Mucosa of rectum (tissue), 2 donors: Measurements from ENCODE around the gene ECT2.

Source experiments
- H3K27ac ChIP-seq, 2 donors: one replicate each; pipeline ENCODE4 v1.7.0; 2013; ENCODE audit warnings: inconsistent platforms in 2 of 2, low read depth in 2 of 2, low read length in 2 of 2
- H3K27me3 ChIP-seq, 2 donors: one replicate each; pipeline ENCODE4 v1.7.0; 2013; ENCODE audit warnings: low read length in 2 of 2; ENCODE audit not compliant: control insufficient read depth in 2 of 2, insufficient read depth in 2 of 2
- H3K36me3 ChIP-seq, 2 donors: one replicate each; pipeline ENCODE4 v1.7.0; 2013; ENCODE audit warnings: low read length in 2 of 2; ENCODE audit not compliant: control insufficient read depth in 2 of 2, insufficient read depth in 2 of 2
- H3K4me1 ChIP-seq, 2 donors: one replicate each; pipeline ENCODE4 v1.7.0; 2013; ENCODE audit warnings: low read length in 2 of 2, mild to moderate bottlenecking in 1 of 2; ENCODE audit not compliant: control insufficient read depth in 2 of 2, insufficient read depth in 2 of 2
- H3K4me3 ChIP-seq, 2 donors: one replicate each; pipeline ENCODE4 v1.7.0; 2013; ENCODE audit warnings: low read length in 2 of 2
- H3K9ac ChIP-seq, 2 donors: one replicate each; pipeline ENCODE4 v1.7.0; 2013; ENCODE audit warnings: low read length in 2 of 2, low read depth in 1 of 2, mild to moderate bottlenecking in 1 of 2
- H3K9me3 ChIP-seq, 2 donors: one replicate each; pipeline ENCODE4 v1.7.0; 2013; ENCODE audit warnings: low read length in 2 of 2; ENCODE audit not compliant: control insufficient read depth in 2 of 2
- donor health status: healthy.
- donor health status: Normal muscosa, but diverticular disease.

Gene ECT2

DNA sequence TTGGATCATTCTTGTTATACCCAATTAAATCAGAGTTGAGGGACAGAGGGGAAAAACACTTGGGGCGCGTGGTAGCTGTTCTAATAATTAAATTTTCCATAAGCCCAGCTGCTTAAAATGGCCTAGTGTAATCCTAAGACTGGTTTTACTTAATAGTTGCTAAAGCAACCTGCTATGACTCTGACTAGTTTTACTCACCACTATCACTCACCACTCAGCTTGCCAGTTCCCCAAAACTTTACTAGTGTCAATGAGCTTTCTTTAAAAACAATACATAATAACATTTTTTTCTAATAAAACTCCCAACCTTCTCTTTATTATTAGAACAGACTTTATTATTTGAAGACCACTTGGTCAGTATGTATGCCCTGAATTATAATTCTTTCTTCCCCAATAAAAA lies 49.6 kb downstream of the ECT2 start:
- Histone ChIP-seq H3K4me1 (no peaks in the 10 kb centered on the region), H3K9me3 (no peaks in the 10 kb centered on the region), H3K9ac (no peak overlapping the region), H3K36me3 (no peaks in the 10 kb centered on the region), H3K27ac (no peak overlapping the region), H3K27me3 (no peaks in the 10 kb centered on the region), H3K4me3 (no peak overlapping the region)

DNA sequence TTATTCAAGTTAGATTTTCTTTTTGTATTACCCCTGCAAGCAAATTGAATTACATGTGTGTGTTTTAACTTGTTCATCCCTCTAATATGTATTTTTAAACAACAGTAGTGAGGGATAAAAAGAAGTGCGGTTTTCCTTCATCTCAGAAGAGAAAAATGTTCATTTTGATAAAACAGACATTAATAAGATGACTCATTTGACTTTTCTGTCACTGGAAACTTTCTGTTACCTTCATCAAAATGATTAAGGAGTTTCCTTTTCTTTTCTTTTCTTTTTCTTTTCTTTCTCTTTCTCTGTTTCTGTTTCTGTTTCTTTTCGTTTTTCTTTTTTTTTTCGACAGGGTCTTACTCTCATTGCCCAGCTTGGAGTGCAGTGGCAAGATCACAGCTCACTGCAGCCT lies 53.0 kb downstream of the ECT2 start:
- Histone ChIP-seq H3K27ac (no peak overlapping the region), H3K36me3 (peaks cover 5 to 10% of the 10 kb centered on the region in 2 donors), H3K9ac (no peak overlapping the region), H3K4me1 (no peaks in the 10 kb centered on the region), H3K27me3 (no peaks in the 10 kb centered on the region), H3K4me3 (no peak overlapping the region), H3K9me3 (no peaks in the 10 kb centered on the region)

DNA sequence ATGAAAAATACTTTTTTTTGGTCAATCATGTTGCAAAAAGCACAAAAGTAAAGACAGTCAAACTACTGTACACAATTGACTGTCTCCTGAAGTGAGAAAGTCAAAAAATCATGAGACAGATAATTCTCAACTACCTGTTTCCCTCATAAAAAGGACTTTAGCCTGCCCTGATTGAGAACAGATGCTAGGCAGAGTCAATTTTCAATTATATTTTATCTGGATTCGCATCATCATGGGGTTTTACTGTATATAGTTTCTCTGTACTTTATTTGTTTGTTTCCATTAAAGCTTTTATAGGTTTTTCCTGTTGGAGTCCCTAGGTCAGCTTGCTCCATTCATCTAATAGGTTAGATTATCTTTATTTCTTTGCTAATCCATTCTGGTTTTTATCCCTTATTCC lies 53.8 kb downstream of the ECT2 start:
- H3K36me3 ChIP-seq: peaks cover 5 to 10% of the 10 kb centered on the region in 2 donors
- no peak overlapping the region for H3K9ac ChIP-seq
- H3K4me1 ChIP-seq: no peaks in the 10 kb centered on the region
- no peaks in the 10 kb centered on the region for H3K9me3 ChIP-seq
- H3K4me3 ChIP-seq: no peak overlapping the region
- H3K27me3 ChIP-seq: no peaks in the 10 kb centered on the region
- no peak overlapping the region for H3K27ac ChIP-seq

DNA sequence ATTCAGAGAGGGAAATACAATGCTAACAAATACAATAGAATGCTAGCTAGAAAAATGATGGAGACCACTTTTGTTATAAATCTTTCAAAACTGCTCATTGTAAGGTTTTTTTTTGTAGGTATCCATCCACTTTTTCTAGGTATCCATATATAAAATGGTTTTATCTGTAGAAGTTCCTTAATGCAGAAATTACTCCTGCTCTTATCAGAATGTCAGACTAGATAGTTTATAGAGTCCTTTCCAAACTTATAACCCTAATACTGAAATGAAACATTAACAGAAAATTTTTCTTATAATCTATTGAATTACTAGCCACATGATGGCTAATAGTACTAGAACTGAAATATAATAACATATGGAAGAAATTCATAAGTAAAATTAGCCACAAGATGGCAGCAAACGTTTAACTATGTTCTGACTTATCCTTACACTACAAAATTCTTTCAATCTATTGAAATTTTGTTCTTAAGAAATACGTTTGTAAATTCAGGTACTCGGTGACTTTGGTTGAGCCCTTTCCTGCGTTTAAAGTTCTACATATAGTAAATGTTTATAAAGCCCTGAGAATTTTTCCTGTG lies 58.5 kb downstream of the ECT2 start:
- H3K27ac ChIP-seq: no peak overlapping the region
- H3K27me3 ChIP-seq: no peaks in the 10 kb centered on the region
- no peak overlapping the region for H3K9ac ChIP-seq
- no peak overlapping the region for H3K4me3 ChIP-seq
- no peaks in the 10 kb centered on the region for H3K9me3 ChIP-seq
- H3K36me3 ChIP-seq: peaks cover 8 to 10% of the 10 kb centered on the region in 2 donors
- H3K4me1 ChIP-seq: no peaks in the 10 kb centered on the region

DNA sequence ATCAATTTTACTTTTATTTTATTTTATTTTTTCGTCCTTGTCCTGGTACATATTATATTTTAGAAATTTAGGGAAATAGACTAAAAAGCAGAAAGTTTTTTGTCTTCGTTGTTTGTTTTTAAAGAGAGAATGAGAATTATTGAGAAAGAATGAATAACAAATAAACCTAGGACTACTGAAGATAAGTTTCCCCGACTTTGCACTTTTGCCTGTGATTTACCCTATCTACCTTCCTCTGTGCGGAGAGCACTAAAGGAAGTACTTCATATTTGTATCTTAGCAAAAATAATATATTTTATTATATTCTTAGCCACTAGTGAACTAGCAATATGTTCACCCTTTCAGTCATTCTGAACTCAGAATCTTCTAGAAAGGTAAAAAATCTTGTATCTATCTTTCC lies 60.6 kb downstream of the ECT2 start:
- Histone ChIP-seq H3K27ac (no peak overlapping the region), H3K9me3 (no peaks in the 10 kb centered on the region), H3K9ac (no peak overlapping the region), H3K4me3 (no peak overlapping the region), H3K4me1 (no peaks in the 10 kb centered on the region), H3K36me3 (peaks cover 8 to 9% of the 10 kb centered on the region in 2 donors), H3K27me3 (no peaks in the 10 kb centered on the region)

DNA sequence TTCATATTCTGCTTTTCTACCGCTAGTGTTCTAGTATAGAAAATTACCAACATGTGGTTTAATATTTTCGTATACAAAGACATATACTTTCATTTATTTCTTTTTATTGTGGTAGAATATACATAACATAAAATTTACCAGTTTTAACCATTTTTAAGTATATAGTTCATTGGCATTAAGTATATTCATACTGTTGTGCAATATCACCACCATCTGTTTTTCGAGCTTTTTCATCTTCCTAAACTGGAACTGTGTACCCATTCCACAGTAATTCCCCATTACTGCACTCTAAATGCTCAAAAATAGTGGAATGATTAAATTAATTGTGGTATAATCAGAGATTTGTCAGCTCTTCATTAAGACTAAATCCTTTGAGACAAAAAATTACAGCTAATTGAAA lies 62.9 kb downstream of the ECT2 start:
- Histone ChIP-seq H3K27ac (no peak overlapping the region), H3K27me3 (no peaks in the 10 kb centered on the region), H3K4me1 (no peaks in the 10 kb centered on the region), H3K4me3 (no peak overlapping the region), H3K9ac (no peak overlapping the region), H3K9me3 (no peaks in the 10 kb centered on the region), H3K36me3 (peaks cover 2 to 3% of the 10 kb centered on the region in 2 donors)

DNA sequence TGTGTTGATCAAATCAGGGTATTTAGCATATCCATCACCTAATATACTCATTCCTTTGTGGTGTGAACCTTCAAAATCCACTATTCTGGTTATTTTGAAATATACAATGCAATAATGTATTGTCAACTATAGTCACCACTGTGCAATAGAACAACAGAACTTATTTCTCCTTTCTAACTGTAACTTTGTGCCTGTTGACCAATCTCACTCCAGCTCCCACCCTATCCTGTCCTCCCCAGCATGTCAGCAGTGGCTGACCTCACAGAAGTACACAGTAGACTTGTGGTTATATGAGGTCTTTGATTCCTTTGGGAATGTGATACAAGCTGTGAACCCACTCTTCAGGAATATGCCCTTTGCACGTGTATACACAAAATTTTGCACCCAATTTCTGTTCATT lies 64.2 kb downstream of the ECT2 start:
- no peaks in the 10 kb centered on the region for H3K4me1 ChIP-seq
- H3K27me3 ChIP-seq: no peaks in the 10 kb centered on the region
- peaks cover 2 to 3% of the 10 kb centered on the region in 2 donors for H3K36me3 ChIP-seq
- no peaks in the 10 kb centered on the region for H3K9me3 ChIP-seq
- no peak overlapping the region for H3K27ac ChIP-seq
- H3K9ac ChIP-seq: no peak overlapping the region
- no peak overlapping the region for H3K4me3 ChIP-seq

DNA sequence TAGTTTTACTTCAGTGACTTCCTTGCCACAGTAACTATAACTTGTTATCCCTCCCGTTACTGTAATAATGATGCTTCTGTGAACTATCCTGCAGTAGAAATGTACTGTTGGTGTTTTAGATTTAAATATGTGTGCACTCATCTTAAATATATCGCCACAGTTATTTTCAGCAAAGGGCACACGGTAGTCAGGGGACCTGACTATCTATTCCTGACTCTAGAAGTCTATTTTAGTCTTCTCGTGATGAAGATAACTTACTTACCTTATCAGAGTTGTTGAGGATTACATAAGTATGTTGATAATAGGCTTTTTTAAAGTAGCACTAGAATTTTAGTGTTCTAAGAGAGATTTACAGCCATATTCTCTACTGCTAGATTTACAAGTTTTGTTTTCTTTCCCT lies 65.3 kb downstream of the ECT2 start:
- Histone ChIP-seq H3K9ac (no peak overlapping the region), H3K36me3 (peaks cover 0 to 3% of the 10 kb centered on the region in 2 donors), H3K9me3 (no peaks in the 10 kb centered on the region), H3K27me3 (no peaks in the 10 kb centered on the region), H3K4me3 (no peak overlapping the region), H3K27ac (no peak overlapping the region), H3K4me1 (no peaks in the 10 kb centered on the region)

DNA sequence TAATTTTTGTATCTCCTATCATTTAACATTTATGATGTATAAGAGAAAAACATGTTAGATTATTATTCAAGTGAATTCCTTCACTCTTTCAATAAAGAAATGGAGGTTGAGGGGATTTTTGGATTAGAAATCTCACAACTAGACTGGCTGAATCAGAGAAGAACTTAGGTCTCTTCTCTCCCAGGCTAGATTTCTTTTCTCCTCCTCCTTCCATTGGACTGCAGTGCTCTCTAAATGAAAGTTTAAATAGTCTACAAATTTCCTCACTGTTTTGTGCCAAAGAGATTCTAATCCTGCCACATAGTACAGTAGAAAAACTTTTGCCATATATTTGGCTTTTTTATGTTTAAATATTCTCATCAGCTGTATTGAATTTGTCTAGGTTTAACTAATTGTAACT lies 65.8 kb downstream of the ECT2 start:
- Histone ChIP-seq H3K36me3 (peaks cover 0 to 3% of the 10 kb centered on the region in 2 donors), H3K4me3 (no peak overlapping the region)

DNA sequence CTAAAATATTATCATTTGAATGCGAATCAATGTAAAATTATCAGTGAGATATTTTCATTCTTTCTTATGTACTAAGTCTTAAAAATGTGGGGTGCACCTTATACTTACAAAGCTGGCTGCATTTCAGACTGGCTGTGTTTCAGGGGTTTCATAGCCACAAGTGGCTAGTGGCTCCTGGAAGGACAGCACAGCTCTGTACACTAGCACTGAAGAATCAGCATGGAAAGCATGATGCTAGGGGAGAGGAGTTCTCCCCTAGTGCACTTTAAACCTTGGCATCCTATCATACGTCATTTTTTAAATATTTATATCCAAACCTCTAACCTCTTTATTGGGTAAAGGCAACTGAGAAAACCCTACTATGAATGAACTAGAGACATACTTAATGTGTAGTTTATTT lies 66.4 kb downstream of the ECT2 start:
- peaks cover 0 to 3% of the 10 kb centered on the region in 2 donors for H3K36me3 ChIP-seq
- H3K9ac ChIP-seq: no peak overlapping the region
- no peaks in the 10 kb centered on the region for H3K27me3 ChIP-seq
- no peaks in the 10 kb centered on the region for H3K4me1 ChIP-seq
- no peak overlapping the region for H3K27ac ChIP-seq
- no peaks in the 10 kb centered on the region for H3K9me3 ChIP-seq
- H3K4me3 ChIP-seq: no peak overlapping the region

More for the DNA sequence above, 65.8 kb downstream of the ECT2 start:
- Histone ChIP-seq H3K4me1 (no peaks in the 10 kb centered on the region), H3K9me3 (no peaks in the 10 kb centered on the region), H3K27ac (no peak overlapping the region), H3K27me3 (no peaks in the 10 kb centered on the region), H3K9ac (no peak overlapping the region)

DNA sequence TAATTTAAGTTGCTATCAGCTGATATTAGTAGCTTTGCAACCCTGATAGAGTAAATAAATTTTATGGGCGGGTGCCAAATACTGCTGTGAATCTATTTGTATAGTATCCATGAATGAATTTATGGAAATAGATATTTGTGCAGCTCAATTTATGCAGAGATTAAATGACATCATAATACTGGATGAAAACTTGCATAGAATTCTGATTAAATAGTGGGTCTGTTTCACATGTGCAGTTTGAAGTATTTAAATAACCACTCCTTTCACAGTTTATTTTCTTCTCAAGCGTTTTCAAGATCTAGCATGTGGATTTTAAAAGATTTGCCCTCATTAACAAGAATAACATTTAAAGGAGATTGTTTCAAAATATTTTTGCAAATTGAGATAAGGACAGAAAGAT lies 70.0 kb downstream of the ECT2 start:
- no peak overlapping the region for H3K4me3 ChIP-seq
- H3K4me1 ChIP-seq: no peaks in the 10 kb centered on the region
- H3K9me3 ChIP-seq: no peaks in the 10 kb centered on the region
- no peak overlapping the region for H3K27ac ChIP-seq
- H3K27me3 ChIP-seq: no peaks in the 10 kb centered on the region
- peaks cover 0 to 3% of the 10 kb centered on the region in 2 donors for H3K36me3 ChIP-seq
- no peak overlapping the region for H3K9ac ChIP-seq
